Cardiac fibroblast (primary cell): ENCODE measurements around the gene UNC50.

ENCODE experiments used
- DNase-seq, 2 donors: peaks; one replicate each; pipeline versions ENCODE4 v3.0.0 to v3.0.0-alpha.2; 2010; ENCODE audit warnings: low read depth in 2 of 2
- H3K4me3 ChIP-seq, 2 donors: replicated peaks in 1 of 2; 1 replicate in 1 of 2; 2 replicates in 1 of 2; pipeline ENCODE4 v1.5.1; 2011; ENCODE audit warnings: low read depth in 2 of 2, low read length in 2 of 2, mild to moderate bottlenecking in 2 of 2, moderate library complexity in 1 of 2
- TF ChIP-seq, protein P1 (sequence below): IDR thresholded peaks from one replicate; pipeline ENCODE4 v1.5.1; 2011; ENCODE audit warnings: low read depth, mild to moderate bottlenecking, low read length, inconsistent platforms

The UNC50 gene

DNA sequence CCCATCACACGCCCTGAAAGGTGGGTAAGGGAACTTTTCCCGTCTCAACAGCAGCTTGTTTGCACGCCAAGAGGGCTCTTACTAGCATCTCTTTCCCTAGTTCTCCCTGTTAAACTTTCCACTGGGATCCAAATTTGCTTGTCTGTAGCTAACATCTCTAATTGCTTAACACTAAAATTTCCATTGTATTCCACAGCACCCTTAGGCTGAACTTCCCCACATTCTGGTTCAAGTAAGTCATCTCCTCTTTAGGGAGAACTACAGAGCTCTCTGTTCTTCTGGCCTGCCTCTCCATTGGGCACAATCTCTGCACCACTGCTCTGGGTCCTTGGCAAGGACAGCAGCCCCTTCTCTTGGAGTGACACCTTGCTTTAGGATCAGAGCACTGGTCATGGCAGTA is 24.0 kb downstream of the UNC50 start:
- no peak for DNase-seq
- no peak overlapping the region for H3K4me3 ChIP-seq

DNA sequence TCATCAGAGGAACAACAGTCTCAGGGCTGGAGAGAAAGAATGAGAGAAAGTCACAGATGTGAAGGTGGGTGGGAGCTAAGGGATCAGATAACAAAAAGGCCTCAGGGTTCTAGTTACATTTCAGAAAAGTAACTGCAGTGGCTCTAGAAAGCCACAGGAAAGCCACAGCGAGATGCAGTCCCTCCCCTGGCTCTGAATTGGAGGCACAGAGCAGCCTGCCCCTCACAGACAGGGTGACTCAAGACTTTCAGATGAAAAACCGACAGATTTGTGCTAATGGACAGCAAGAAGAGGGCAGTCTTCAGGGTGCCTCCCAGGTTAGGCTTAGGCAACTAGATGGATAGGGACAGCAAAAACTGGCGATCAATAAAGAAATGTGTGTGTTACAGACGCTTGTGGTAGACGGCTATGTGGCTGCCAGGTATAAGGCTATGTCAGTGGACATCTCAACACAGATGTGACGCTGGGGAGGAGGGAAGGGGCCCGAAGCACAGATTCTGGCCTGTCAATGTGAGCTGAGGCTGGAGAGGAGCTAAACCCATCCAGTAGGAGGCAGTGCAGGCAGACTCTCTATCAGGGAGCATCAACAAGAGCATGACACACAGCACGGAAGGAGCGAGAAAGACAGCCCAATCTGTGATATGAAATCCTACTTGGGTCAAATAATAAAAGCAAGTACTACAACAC is 26.2 kb downstream of the UNC50 start:
- H3K4me3 ChIP-seq = no peak overlapping the region
- TF ChIP-seq, protein P1, sequence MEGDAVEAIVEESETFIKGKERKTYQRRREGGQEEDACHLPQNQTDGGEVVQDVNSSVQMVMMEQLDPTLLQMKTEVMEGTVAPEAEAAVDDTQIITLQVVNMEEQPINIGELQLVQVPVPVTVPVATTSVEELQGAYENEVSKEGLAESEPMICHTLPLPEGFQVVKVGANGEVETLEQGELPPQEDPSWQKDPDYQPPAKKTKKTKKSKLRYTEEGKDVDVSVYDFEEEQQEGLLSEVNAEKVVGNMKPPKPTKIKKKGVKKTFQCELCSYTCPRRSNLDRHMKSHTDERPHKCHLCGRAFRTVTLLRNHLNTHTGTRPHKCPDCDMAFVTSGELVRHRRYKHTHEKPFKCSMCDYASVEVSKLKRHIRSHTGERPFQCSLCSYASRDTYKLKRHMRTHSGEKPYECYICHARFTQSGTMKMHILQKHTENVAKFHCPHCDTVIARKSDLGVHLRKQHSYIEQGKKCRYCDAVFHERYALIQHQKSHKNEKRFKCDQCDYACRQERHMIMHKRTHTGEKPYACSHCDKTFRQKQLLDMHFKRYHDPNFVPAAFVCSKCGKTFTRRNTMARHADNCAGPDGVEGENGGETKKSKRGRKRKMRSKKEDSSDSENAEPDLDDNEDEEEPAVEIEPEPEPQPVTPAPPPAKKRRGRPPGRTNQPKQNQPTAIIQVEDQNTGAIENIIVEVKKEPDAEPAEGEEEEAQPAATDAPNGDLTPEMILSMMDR = peak; percentile 36
- DNase-seq = peak in 1 of 2 donors; percentile 39

More for the DNA sequence above, 24.0 kb downstream of the UNC50 start:
- TF ChIP-seq, protein P1 = no peak

- H3K4me3 ChIP-seq = no peak overlapping the region
- TF ChIP-seq, protein P1 = no peak
- no peak for DNase-seq
Measured at GRCh38 chr2:98637401-98638147, 29.2 kb downstream of the UNC50 start.

DNA sequence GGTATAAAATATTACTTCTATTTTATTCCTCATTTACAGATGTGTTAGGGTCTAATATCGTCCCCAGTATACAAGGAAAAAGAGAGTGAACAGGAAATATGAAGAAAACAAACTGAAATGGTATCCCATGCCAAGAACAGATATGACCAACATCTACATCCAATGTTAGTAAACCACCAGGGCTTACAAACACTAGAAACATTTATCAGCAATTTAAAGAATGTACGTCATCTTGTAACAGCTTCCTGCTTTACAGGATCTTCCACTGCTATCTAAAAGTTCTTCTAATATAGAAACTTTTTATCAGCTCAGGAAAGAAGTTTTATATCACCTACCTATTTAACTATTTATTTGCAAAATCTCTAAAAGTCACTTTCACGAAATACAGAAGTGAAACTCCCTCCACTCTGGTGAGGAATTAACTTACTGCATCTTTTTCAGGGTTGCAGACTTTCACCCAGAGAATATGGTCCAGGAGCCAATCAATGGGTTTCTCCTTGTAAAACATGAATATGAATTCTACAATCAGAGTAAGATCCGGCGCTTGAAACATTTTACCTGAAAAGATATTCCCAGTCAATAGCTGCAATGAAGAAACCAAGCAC is 35.2 kb downstream of the UNC50 start:
- no peak overlapping the region for H3K4me3 ChIP-seq
- DNase-seq = peak; percentile 7 to 33
- TF ChIP-seq, protein P1 = no peak

DNA sequence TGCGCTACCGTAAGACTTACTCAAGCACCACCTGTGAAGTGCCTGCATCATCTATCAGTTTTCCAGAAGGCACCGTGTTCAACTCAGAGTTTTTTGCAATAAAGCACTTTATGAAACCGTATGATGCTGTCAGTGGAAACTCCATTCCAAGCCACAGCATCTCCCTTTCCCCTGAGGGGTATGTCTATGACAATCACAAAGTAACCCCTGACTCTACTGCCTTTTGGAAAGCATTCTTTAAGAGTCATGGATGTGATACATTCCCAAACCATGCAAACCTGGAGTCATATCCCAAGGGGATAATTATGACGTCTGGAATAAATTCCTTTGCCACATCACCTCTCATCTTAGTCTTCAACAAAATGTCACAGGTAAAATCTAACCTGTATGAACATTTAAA is 39.2 kb downstream of the UNC50 start:
- TF ChIP-seq, protein P1 = no peak
- peak in 1 of 2 donors; percentile 70 for DNase-seq
- no peak overlapping the region for H3K4me3 ChIP-seq

DNA sequence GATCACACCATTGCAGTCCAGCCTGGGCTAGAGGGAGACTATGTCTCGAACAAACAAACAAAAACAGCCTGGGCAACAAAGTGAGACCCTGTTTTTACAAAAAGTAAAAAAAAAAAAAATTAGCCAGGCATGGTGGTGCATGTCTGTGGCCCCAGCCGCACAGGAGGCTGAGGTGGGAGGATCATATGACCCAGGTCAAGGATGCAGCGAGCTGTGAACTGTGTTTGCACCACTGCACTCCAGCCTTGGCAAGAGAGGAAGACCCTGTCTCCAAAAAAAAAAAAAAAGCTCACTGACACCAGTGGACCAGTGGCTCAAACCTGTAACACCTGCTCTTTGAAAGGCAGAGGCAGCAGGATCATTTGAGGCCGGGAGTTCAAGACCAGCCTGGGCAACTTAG is 40.1 kb downstream of the UNC50 start:
- DNase-seq = no peak
- TF ChIP-seq, protein P1 = no peak
- H3K4me3 ChIP-seq = no peak overlapping the region
